Measurements from ENCODE around the gene CAGE1. TPM values are rescaled to one million over a fixed set of nuclear protein-coding genes. Genes with fewer than 3 reads are reported as not detected.
"Not testable (repeated sequence)": the region's sequence is repeated elsewhere in the genome, so short reads cannot be mapped to it uniquely, and the experiment has no call there.

Gene CAGE1
- total RNA-seq, 2 experiments from 2014 or later: 0.06 to 0.13 TPM

- POLR2A ChIA-PET: no interaction called here
- CTCF ChIA-PET: no interaction called here
Observed at GRCh38 chr6:7343546-7344475, 45.7 kb downstream of the CAGE1 start.

GRCh38 chr6:7341989-7342742, 47.4 kb downstream of the CAGE1 start:
- POLR2A ChIA-PET: no interaction called here
- CTCF ChIA-PET: no interaction called here

- CTCF ChIA-PET: no interaction called here
- POLR2A ChIA-PET: no interaction called here
Observed at GRCh38 chr6:7341271-7341670, 48.3 kb downstream of the CAGE1 start.

- CTCF ChIA-PET, POLR2A ChIA-PET: not testable (repeated sequence)
Observed at GRCh38 chr6:7339007-7339732, 50.4 kb downstream of the CAGE1 start.

GRCh38 chr6:7338031-7338430, 51.5 kb downstream of the CAGE1 start:
- ChIA-PET POLR2A (no interaction called here), CTCF (no interaction called here)

GRCh38 chr6:7335519-7335918, 54.0 kb downstream of the CAGE1 start:
- CTCF ChIA-PET: no interaction called here
- POLR2A ChIA-PET: no interaction called here

- ChIA-PET CTCF (no interaction called here), POLR2A (no interaction called here)
Observed at GRCh38 chr6:7334685-7335084, 54.9 kb downstream of the CAGE1 start.

GRCh38 chr6:7332090-7332745, 57.3 kb downstream of the CAGE1 start:
- ChIA-PET CTCF (no interaction called here), POLR2A (no interaction called here)

GRCh38 chr6:7331452-7331851, 58.1 kb downstream of the CAGE1 start:
- CTCF ChIA-PET: no interaction called here
- POLR2A ChIA-PET: no interaction called here

- ChIA-PET POLR2A (no interaction called here), CTCF (no interaction called here)
Observed at GRCh38 chr6:7328243-7328642, 61.3 kb downstream of the CAGE1 start.

- CTCF ChIA-PET: interaction anchor here (0.9 kb wide), 1 partner anchor 50 kb away, joined by 3 read pairs; no protein-coding TSS in a partner anchor
Observed at GRCh38 chr6:7325750-7326149, 63.8 kb downstream of the CAGE1 start.

GRCh38 chr6:7324520-7324919, 65.0 kb downstream of the CAGE1 start:
- POLR2A ChIA-PET: no interaction called here
- CTCF ChIA-PET: interaction anchor here (0.5 kb wide), 1 partner anchor 14 kb away, joined by 3 read pairs; no protein-coding TSS in a partner anchor

More at GRCh38 chr6:7325750-7326149, 63.8 kb downstream of the CAGE1 start:
- POLR2A ChIA-PET: no interaction called here

- POLR2A ChIA-PET: no interaction called here
- CTCF ChIA-PET: no interaction called here
Observed at GRCh38 chr6:7323074-7323473, 66.5 kb downstream of the CAGE1 start.

GRCh38 chr6:7321866-7322265, 67.7 kb downstream of the CAGE1 start:
- POLR2A ChIA-PET, CTCF ChIA-PET: not testable (repeated sequence)

- POLR2A ChIA-PET: not testable (repeated sequence)
- CTCF ChIA-PET: interaction anchor here (0.7 kb wide), 1 partner anchor 328 kb away, joined by 3 read pairs; no protein-coding TSS in a partner anchor
Observed at GRCh38 chr6:7319406-7319805, 70.1 kb downstream of the CAGE1 start.

GRCh38 chr6:7317538-7317937, 72.0 kb downstream of the CAGE1 start:
- CTCF ChIA-PET: no interaction called here
- POLR2A ChIA-PET: no interaction called here

- CTCF ChIA-PET: no interaction called here
- POLR2A ChIA-PET: no interaction called here
Observed at GRCh38 chr6:7316658-7317533, 72.6 kb downstream of the CAGE1 start.

- ChIA-PET POLR2A (interaction anchor here (3.2 kb wide), 1 partner anchor 73 kb away, joined by 8 read pairs; the partner anchor contains the start of genes CAGE1 and RIOK1), CTCF (no interaction called here)
Observed at GRCh38 chr6:7315948-7316365, 73.6 kb downstream of the CAGE1 start.

Measured in activated CD8-positive, alpha-beta memory T cell treated with anti-CD3 and anti-CD28 coated beads for 36 hours (primary cell).